Measurements from ENCODE around the gene PPIL6. TPM values are rescaled to one million over a fixed set of nuclear protein-coding genes. Genes with fewer than 3 reads are reported as not detected.

The PPIL6 gene
- total RNA-seq, 1 donor from 2014 or later: 0.58 TPM

DNA sequence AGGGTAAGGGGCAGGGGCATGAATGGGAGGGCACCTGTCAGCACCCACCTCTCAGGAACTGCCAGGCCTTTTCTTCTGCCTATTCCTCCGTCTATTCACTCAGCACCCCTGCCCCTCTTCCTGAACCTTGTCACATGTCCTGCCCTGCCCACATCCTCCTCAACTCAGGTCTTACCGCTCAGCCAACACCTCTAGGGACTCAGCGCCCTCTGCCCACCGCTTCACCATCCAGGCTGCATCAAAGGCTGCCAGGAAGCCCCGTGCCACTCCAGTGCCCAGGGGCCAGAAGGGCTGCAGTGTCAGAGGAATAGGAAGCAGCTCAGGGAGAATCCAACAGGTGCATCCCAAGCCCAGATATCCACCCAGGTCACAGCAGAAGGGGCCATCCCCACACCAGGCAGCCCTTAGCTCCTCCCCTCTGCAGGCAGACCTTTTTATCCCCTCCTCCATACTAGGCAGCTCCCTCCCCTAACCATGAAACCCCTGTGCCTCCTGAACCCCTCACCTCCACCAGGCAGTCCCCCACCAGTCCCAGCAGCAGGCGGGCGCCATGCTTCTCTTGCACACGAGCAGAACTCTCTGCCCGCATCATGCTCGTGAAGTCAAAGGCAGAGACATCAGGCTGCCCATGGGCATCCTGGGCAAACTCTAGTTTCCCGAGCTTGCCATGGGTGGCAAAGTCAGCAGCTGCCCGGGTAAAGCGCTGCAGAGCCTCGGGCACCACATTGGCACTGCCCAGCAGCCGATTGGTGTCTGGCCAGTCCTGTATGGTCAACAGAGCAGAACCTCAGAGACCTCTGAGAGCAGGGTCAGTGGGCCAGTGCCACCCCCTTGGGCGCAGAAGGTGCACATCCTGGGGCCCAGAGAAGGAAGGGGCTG lies 9.6 kb upstream of the PPIL6 start:
- DNase-seq (ENCODE audit: extremely low read depth, low read depth, low spot score): no peak

DNA sequence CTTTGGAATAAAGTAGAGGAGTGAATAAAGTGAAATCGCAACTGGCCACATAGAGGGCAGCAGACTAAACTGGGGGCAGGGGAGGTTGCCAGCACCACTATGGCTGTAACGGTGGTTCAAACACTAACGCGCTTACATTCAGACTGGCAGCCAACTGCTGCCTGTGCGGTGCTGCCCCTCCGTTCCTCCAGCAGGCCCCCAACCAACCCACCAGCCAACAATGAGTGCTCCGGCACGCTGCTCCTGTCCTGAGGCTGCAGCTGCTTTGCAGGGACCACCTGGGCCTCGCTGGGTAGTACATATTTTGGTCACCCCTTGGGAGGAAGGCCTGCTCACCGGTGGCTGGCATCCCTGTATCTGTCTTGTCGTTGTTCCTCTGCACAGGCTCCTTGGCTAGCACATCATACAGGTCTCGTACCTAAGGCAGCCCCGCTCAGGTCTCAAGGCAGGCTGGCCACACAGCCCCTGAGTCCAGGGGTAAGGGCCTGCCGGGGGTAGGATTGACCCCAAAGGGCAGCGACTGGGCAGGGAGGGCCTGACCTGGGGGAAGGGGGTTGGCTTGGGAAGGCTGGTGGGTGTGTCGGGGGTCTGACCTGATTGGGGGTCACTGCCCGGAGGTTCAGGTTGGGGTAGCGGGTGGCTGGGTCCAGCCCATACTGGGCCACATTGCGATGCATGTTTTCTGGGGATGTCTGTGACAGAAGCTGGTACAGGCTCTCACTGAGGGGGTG lies 8.8 kb upstream of the PPIL6 start:
- no peak for DNase-seq (ENCODE audit: extremely low read depth, low read depth, low spot score)

DNA sequence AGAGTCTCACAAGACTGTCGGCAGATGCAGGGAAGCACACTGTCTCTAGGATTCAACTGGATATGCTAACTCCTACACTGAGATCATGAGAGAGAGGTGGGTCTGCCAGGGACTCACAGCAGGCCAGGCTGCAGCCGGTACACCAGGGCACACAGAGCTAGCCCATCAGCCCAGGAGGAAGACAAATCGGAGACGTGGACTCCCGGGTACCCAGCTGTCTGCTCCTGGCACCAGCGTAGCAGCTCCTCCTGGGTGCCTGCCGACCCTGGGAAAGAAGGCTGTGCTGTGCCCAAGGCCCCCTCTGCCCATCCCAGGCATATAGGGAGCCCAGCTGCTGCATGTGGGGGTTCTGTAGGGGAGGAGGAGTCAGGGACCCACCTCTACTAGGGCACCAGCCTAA lies 8.2 kb upstream of the PPIL6 start:
- DNase-seq (ENCODE audit: extremely low read depth, low read depth, low spot score): no peak

DNA sequence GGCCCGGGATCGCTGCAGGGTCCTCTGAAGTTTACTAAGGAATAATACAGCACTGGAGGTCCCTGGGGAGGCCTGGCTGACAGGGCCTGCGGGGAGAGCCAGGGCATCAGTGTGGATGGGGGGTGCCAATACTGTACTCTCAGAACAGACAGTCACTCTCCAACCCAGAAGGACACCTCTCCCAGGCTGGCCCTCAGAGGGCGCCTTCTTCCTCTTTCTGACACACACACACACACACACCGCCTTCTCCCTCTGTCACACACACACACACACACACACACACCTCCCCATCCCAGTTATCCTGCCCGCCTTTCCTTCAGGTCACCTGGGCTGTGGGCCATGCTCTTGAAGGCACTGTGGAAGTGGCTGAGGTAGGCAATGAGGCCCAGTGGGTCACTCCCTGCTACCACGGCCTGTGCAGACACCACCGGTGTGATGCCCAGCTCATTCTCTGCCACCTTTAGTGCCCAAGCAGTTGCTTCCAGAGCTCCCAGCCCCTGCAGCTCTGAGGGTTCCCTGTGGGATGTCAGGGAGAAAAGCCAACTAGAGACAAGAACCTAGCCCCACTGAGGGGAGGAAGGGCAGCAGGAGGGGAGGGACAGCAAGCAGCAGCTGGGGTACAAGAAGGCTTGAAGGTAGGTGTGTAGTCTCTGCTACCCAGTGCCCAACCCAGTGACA lies 7.6 kb upstream of the PPIL6 start:
- DNase-seq (ENCODE audit: extremely low read depth, low read depth, low spot score): no peak

DNA sequence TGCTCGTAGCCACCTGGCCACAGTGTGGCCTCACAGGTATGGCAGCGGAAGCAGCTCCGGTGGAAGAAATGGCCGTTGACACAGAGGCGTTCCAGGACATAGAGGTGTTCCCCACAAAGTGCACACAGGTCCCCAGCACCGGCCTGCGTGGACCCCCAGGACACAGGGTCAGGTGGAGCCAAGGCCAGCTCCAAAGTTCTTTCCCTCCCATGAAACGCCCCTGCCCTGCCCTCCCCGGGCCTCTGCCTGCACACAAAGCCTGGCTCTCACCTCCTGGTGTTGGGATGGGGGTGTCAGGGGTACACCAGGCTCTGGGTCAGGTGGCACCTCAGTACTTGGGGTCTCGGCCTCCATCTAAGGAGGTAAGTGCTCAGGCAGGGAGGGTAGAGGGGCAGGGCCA lies 6.7 kb upstream of the PPIL6 start:
- no peak for DNase-seq (ENCODE audit: extremely low read depth, low read depth, low spot score)

DNA sequence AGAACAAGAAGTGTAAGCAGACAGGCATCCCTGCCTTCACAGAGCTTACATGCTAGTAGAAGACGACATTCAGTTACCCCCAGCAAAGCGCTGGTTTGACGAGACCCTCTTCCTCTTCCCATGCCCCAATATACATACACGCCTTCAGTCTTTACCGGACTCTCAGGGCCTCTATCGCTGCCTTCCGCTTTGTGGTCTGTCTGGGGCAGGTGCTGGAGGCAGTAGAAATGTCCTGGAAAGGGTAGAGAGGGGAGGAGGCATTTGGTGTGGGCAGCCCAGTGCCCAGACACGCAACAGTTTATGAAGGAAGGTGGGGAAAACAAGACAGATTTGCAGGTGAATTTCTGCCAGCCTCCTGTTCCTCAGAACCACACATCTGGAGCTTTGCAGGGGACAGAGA lies 6.1 kb upstream of the PPIL6 start:
- DNase-seq (ENCODE audit: extremely low read depth, low read depth, low spot score): no peak

DNA sequence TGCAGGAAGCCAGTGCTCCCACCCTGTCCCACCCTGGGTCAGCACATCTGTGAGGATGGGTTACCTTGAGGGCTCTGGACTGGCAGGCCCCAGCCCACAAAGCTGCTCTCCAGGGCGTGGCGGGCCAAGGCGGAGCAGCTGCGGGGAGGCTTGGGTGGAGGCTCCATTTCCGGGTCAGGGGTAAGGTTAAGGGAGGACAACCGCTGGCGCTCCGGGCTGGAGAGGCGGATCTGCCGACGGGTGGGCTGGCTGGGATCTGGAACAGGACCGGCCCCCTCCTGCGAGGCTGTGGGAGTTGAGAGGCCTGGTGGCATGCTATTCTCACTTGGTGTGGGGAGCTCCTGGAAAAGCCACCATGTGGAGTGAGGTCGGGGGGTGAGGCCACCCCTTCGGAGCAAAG lies 5.6 kb upstream of the PPIL6 start:
- DNase-seq (ENCODE audit: extremely low read depth, low read depth, low spot score): no peak

DNA sequence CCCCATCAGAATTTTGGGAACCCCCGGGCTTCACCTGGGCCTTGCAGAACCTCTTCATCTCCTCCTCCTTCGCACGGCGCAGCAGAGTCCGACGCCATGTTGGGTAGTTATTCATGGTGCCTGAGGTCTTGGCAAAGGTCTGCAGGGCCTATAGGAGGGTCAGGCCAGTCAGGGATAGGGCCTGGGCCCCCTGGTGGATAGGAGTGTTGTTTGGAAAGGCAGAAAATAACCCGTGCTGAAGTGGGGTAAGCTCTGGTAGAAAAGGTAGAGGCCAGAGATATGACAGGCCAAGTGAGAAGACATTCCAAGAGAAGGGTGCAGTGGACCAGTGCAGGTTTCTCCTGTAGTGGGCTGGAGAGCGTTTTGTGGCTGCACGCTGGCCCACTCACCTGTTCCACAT lies 5.0 kb upstream of the PPIL6 start:
- DNase-seq (ENCODE audit: extremely low read depth, low read depth, low spot score): no peak

DNA sequence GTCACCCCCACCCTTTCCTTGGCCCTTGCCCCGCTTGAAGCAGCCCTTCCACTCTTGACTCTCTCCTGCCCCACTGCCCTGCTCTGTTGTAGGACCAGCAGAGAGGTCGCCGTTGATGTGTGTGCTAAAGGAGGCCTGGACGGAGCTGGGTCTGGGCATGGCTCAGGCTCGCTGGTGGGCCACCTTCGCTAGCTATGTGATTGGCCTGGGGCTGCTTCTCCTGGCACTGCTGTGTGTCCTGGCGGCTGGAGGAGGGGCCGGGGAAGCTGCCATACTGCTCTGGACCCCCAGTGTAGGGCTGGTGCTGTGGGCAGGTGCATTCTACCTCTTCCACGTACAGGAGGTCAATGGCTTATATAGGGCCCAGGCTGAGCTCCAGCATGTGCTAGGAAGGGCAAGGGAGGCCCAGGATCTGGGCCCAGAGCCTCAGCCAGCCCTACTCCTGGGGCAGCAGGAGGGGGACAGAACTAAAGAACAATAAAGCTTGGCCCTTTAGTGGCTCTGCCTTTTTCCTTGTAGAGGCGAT lies 3.1 kb upstream of the PPIL6 start:
- DNase-seq (ENCODE audit: extremely low read depth, low read depth, low spot score): no peak

DNA sequence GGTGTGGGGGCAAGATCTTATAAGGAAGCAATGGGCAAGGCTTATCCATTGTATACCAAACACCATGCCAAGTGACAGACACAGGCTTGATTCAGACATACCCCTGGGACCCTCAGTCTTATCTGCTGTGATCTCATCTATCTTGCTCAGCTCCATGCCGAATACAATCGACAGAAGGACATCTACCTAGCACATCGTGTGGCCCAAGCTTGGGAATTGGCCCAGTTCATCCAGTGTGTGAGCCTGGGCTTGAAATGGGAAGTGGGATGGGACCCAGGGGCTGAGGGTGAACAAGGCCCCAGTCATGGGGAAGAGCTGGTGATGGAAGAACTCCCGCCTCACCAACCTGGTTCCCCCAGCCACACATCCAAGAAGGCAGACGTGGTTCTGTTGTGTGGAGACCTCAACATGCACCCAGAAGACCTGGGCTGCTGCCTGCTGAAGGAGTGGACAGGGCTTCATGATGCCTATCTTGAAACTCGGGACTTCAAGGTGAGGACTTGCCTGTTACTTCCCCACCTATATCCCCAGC lies 2.0 kb upstream of the PPIL6 start:
- DNase-seq (ENCODE audit: extremely low read depth, low read depth, low spot score): no peak

DNA sequence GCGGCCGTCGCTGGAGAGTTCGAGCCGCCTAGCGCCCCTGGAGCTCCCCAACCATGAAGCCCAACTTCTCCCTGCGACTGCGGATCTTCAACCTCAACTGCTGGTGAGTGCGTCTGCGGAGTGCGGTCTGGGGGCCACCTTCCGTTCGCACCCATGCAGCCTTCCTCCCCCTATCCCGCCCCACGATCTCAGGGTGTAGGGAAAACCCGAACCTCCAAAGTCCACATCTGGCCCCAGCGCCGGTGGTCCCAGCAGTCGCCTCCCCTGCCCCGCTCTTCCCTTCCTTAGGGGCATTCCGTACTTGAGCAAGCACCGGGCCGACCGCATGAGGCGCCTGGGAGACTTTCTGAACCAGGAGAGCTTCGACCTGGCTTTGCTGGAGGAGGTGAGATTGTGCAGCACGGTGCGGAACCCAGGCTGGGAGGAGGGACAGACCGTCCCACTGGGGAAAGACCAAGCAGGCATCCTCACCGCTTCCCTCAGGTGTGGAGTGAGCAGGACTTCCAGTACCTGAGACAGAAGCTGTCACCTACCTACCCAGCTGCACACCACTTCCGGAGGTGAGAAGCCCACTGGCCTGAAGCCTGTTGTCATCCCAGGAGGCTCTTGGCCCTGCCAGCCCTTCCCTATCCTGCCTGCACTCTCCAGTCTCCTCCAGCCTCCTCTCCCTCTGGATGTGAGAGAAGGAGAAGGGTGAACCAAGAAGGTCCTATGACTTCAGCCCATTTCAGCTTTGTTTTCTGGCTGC lies 815 bp upstream of the PPIL6 start:
- DNase-seq (ENCODE audit: extremely low read depth, low read depth, low spot score): no peak

DNA sequence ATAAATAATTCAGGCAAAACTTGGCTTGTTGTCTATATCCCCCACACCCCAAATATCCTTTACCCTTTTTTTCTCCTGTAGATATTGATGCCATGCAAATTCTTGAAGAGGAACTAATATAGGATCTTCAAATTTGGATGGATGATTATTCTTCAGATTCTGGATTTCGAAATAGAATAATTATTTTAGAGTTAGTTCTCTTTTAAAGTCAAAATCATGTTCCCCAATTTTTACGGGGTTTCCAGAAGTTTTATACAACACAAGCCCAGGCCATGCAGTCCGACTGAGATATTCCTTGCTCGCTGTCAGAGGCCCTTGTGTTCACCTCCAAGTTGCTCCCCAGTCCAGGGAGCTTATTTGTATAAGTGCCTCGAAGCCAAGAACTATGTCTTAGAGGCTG lies 4.4 kb downstream of the PPIL6 start:
- no peak for DNase-seq (ENCODE audit: extremely low read depth, low read depth, low spot score)

DNA sequence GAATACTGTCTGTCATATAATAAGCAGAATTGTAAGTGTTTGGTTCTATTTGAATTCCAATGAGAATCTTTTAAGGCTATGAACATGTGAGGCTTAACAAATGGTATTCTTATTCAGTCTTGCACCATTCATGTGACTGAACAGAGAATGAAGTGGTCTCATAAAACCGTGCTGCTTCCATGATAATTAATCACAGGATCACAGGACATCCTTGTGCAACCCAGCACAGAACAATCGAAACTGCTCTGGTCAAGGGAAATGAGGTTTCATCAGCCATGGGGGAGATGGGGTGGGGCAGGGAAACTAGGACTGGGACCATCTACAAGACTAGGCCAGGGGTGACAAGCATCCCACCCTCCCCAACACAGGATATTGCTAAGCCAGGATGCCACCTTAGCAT lies 6.0 kb downstream of the PPIL6 start:
- no peak for DNase-seq (ENCODE audit: extremely low read depth, low read depth, low spot score)

DNA sequence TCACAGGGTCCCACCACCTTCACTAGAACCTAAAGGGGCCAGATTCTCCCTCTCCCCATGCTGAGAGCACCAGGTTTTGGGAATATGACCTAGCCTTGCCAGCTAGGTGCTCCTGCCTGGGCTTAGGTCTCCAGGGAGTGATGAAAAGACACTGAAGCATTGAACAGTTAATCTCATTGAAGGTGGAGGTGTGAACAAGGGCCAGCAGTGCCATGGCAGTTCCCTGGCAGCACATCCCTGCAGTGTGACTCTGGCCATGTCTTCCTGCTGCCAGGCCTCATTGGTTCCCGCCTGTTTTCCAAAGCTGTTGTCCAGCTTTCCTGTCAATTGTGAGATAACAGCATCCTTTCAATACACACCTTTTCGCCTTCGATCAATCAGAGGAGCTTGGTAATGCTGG lies 10.9 kb downstream of the PPIL6 start:
- DNase-seq (ENCODE audit: extremely low read depth, low read depth, low spot score): no peak

DNA sequence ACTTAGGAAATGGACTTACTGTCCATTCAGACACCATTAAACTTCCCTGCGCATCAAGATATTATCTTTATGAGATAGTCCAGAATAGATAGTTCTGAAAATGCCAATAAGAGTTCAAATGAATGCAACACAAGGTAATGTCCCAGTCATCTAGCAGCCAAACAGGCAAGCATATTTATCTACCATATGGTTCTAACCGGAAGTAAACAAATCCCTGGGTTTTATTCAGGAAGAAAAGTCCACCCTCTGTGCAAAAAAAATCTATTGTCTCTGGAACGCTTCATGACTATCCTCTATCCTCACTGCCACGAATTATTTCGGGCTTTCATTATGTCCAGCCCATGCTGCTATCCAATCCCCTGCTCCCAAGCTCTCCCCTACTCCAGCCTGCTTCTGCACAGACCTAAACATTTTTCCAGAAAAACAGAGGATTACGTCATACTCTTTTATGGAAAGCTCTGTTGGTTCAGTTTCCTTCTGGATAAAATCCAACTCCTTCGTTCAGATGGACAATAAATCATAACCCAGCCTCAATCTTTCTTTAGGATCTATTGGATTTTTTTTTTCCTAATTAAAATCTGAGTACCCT lies 11.4 kb downstream of the PPIL6 start:
- no peak for DNase-seq (ENCODE audit: extremely low read depth, low read depth, low spot score)

DNA sequence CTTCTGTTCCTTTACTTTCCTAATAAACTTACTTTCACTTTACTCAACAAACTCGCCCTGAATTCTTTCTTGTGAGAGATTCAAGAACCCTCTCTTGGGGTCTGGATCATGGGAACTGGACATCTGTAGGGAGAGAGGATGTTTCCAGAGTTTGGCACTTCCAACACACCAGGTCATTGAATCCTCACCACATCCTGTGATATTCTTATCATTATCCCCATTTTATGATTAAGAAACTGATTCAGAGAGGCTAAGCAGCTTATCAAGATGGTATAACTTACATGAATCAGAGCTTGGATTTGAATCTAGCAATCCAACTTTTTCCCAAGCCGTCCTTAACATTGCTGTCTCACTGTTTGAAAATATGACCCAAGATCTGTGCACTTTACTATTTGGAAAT lies 15.5 kb downstream of the PPIL6 start:
- DNase-seq (ENCODE audit: extremely low read depth, low read depth, low spot score): no peak

DNA sequence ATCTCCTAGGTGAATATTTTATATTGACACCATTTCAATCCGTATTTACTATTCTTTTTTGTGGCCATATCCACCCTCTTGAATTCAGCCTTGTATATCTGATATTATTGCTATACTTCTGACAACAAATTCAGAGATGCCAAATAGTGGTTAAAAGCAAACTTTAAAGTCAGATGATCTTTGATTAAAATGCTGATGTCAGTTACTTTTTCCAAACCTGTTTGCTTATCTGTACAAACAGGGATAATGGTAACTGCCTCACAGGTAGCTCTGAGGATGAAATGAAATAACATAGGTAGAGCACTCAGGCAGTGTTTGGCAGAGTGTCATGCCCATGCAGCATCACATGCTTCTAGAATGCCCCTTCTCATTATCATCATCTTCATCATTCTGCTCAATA lies 19.2 kb downstream of the PPIL6 start:
- no peak for DNase-seq (ENCODE audit: extremely low read depth, low read depth, low spot score)

DNA sequence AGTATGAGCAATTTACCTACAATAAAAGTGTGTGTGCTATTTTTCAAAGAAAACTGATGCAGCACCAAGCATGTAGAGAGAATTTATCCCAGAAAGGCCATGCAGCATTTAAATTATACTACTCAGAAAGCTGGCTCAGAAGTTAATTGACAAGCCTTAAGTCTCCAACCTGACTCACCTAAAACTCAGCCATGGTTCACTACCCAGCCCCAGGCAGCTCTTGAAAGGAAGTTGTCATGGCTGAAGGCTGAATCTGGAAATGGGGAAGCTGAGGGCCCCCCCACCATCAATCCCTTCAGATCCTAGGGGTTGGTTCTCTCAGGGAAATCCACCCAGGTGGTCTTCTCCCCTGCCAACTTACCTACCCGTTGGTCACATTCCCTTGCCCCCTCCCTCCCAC lies 19.7 kb downstream of the PPIL6 start:
- DNase-seq (ENCODE audit: extremely low read depth, low read depth, low spot score): no peak

DNA sequence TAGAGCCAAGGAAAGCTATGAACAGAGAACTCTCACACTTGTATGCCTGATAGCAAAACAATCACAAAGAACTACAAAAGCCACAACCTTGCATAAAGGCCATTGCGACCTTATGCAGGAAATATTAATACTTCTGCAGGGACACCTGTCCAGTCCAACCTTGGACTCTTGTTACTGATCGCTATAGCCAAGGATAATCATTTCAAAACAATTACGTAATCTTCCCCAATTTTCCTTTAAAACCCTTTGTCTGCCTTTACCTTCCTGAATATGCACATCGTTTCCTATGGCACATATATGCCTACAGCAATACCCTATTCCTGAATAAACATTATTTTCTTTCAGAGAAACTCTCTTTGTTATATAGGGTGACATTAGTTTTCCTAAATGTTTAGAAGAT lies 22.8 kb downstream of the PPIL6 start:
- DNase-seq (ENCODE audit: extremely low read depth, low read depth, low spot score): no peak

DNA sequence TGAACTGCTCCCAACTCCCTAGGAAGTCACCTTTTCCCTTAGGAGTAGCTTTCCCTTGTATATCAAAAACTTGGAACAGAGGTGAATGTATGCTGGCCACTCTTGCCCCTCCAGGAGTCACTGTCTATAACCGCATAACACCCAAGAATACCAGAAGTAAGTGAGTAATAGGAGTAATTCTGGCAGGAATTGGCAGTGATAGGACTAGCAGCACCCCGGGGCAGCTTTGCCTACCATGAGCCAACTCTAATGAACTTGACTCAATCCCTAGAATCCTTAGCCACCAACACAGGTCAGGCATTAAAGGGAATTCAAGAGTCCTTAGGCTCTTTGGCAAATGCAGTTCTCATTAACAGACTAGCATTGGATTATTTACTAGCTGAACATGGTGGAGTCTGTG lies 29.4 kb downstream of the PPIL6 start:
- no peak for DNase-seq (ENCODE audit: extremely low read depth, low read depth, low spot score)
